GM19372 (cell line): ENCODE results near the gene SIKE1.
"Not testable (repeated sequence)": the region's sequence is repeated elsewhere in the genome, so short reads cannot be mapped to it uniquely, and the experiment has no call there.

Source experiments
- ATAC-seq: cut with Tn5 transposase; IDR thresholded peaks from one replicate; pipeline ENCODE4 v1.9.1; 2021; ENCODE audit warnings: mild to moderate bottlenecking, low read depth, moderate library complexity; ENCODE audit not compliant: unreplicated experiment

Gene SIKE1

GRCh38 chr1:114756009-114756892, 24.2 kb downstream of the SIKE1 start:
- no peak for ATAC-seq

DNA sequence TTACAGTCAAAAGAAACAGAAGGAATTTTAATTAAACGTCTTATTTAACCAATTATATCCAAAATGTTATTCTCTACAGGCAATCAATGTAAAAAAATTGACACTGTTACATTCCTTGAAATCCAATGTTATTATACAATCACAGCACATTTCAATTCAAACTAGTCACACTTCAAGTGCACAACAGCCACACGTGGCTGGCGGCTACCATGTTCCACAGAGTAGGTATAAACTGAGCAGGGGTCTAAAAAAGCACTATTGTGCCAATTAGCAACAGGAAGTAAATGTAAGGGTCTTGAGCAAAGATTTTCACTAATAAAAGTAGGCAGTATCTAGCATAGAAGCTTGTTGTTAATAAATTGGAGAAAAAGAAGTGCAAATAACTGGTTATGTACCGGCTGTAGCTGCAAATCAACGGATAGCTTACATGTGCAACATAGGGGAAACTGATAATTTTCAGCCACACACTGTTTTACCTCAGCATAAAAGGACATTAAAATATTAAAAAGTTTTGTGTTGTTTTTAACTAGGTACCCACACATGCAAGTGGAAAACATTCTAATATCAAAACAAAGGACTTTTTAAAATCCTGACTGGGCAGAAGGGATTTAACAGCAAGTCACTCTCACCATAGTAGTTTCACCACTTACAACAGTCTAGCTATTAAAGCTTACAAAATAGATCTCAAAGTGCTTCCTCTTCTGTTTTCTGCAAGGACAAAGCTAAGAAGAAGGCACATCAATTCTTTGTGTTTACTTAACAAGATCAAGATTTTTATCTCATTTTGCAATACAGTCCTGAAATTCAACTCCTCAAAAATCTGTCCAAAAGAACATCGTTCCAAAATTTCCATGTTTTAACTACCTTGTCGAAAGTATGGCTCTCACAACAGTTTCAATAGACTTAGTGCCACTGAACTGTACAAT, 25.2 kb downstream of the SIKE1 start:
- no peak for ATAC-seq

GRCh38 chr1:114753702-114754101, 26.8 kb downstream of the SIKE1 start:
- not testable (repeated sequence) for ATAC-seq

DNA sequence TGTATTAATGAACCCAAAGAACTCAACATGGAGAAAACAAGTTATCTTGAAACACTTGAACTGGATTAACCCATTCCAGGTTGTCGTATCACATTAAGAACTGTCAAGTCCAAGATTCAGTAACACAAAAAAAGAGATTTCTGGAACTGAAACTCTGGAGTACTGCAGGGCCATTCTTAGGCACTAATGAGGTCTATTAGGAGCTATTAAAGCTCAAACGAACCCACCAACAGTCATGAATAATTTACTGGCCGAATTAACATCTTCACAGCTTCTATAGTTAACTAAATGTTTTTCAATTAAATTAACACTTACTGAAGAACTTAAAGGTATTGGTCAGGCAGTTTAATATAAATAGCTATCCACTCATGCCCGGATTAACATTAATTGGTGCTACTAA, 27.3 kb downstream of the SIKE1 start:
- no peak for ATAC-seq

- no peak for ATAC-seq
Observed at GRCh38 chr1:114750780-114751179, 29.7 kb downstream of the SIKE1 start.

GRCh38 chr1:114749835-114750234, 30.6 kb downstream of the SIKE1 start:
- ATAC-seq = no peak

GRCh38 chr1:114746450-114747121, 33.9 kb downstream of the SIKE1 start:
- no peak for ATAC-seq

GRCh38 chr1:114745291-114745690, 35.2 kb downstream of the SIKE1 start:
- no peak for ATAC-seq

DNA sequence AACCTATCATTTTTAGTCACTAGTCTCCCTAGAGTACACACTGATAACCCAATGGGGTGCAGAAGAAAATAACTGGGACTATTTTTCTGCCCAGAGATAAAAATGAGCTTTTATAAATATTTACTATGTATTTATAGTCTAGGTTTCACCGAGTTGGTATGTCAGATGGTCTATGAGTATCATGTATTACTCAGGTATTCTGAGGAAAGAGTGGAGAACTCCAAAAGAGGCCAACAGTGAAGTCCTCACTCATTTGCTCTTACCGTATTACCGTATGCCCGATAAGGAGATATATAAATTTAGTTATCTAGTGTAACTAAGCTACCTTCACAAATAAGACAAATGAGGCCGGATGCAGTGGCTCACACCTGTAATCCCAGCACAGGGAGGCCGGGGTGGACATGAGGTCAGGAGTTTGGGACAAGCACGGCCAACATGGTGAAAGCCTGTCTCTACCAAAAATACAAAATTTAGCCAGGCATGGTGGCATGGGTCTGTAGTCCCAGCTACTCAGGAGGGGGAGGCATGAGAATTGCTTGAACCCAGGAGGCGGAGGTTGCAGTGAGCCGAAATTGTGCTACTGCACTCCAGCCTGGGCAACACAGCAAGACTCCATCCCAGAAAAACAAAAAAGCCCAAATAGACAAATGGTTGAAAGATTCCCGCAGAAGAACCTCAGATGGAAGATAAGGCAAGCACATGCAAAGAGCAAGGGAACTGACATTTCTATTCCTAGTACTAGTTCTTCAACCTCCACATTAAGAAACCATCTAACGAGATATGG, 38.3 kb downstream of the SIKE1 start:
- no peak for ATAC-seq

GRCh38 chr1:114740331-114740730, 40.2 kb downstream of the SIKE1 start:
- ATAC-seq = no peak

- ATAC-seq = no peak
Observed at GRCh38 chr1:114737314-114737849, 43.1 kb downstream of the SIKE1 start.

DNA sequence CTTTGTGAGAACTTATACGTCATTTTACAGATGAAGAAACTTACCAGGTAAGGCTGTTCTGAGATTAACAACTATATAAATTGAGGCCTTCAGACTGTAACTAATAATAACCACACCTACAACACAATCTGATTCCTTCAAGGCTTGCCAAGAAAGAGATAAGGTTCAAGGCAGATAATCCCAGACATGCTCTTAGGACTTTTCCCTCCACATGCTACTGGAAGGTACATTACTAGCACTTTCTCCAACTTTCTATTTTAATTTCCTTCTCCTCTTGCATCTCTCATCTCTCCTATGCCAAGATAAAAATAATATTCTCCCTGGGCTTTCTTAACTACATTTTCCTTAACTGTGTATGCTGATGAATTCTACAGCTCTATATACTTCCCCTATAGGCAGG, 45.0 kb downstream of the SIKE1 start:
- ATAC-seq = no peak

DNA sequence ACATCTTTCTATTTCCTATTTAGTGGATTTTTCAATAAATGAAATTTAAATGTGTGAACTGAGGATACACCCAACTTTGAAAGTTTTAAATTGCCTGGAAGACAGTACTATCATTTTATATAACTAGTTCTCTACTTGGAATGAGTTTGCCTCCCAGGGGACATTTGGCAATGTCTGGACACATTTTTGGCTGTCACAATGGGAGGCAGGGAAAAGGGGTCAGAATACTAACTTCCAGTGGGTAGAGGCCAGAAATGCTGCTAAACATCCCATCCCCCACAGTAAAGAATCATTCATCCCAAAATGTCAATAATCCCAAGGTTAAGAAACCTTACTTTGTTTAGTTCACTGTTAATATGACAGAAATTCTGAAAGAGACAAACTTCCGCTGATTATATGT, 50.7 kb downstream of the SIKE1 start:
- no peak for ATAC-seq

DNA sequence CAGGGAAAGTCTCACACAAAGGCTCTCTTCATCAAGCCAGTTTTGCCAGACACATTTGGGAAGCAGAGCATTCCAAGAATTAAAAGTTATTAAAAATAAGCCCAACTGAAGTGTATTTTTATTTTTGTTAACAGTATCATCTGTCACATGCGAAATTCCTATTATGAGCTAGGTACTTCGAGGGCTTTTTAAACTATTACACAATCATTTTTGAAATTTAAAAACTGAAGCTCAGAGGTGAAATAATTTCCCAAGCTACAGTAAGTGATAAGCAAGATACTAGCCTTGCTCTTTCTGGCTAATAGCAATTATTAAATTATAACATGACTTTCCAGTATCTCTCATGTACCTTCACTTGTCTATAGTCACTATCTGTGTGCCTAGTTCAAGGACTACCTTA, 51.9 kb downstream of the SIKE1 start:
- ATAC-seq = no peak

- no peak for ATAC-seq
Observed at GRCh38 chr1:114725230-114725629, 55.3 kb downstream of the SIKE1 start.

DNA sequence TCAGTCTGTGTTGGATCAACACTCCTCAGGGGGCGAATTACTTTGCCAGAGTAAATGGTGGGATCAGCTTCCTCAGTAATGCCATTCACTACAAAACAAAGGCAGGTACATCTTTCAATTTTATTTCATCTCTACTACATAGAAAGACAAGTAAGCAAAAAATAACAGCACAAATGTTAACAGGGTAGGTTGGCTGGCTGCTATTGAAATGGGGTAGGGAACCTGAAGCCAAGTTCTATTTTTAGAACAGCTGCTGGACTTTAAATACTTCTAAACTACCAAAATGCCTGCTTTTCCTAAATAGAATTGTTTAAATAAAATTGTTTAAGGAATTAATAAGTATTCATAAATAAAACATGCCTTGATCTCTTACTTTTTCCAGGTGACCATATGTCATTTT, 56.6 kb downstream of the SIKE1 start:
- ATAC-seq = no peak

DNA sequence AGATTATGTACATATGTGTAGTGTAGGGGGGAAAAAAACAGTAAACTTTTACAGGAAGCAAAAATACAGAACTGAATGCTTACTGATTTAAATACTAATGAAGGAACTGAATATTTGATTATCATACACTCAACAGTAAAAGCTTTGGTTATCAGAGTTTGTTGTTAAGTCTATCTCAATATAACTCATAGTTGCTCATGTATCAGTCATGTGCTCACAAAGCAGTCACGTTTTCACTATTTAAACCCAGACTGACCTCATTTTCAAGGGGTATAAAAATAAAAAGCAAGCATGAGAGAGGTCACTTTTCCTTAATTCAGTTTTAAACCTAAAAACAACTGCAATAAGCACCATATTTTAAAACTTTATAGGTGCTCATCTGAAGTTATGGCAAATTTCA, 57.0 kb downstream of the SIKE1 start:
- no peak for ATAC-seq

GRCh38 chr1:114720492-114720891, 60.0 kb downstream of the SIKE1 start:
- no peak for ATAC-seq
